GM19372 (cell line): ENCODE data around the gene MRPS27.

ENCODE experiments used
- ATAC-seq: cut with Tn5 transposase; IDR thresholded peaks from one replicate; pipeline ENCODE4 v1.9.1; 2021; ENCODE audit warnings: mild to moderate bottlenecking, low read depth, moderate library complexity; ENCODE audit not compliant: unreplicated experiment

Gene MRPS27

GRCh38 chr5:72319976-72320752 lies at the start of gene MRPS27, which contains the start of gene PTCD2:
MRPS27 (minus strand) TSS chr5:72320240; CDS start chr5:72320221, 19 bp downstream.
PTCD2 (plus strand) TSS chr5:72320373; CDS start chr5:72320383, 10 bp downstream.
- ATAC-seq: peak; percentile 98

GRCh38 chr5:72369711-72370110 lies 49.7 kb upstream of the MRPS27 start:
- no peak for ATAC-seq

DNA sequence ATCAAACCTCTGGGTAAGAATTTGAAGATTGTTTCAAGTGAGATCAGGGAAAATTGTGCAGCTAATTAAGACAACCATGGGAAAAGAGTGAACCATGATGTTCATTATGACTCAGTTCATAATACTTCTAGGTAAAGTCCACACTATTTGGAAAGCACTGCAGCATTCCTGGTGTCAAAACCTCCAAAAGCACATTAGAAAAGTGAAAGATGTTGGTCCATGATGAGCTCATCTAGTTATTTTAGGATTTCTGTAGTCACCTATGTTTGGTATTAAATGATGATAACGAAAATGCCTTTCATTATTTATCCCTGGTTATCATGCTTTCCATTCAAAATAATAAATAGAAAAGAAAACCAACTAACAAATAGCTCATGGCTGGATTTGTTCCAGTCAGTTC lies 49.3 kb upstream of the MRPS27 start:
- no peak for ATAC-seq

- ATAC-seq: no peak
These were observed 48.2 kb upstream of the MRPS27 start for GRCh38 chr5:72368271-72368670.

GRCh38 chr5:72366324-72366976 lies 46.4 kb upstream of the MRPS27 start:
- ATAC-seq: peak; percentile 72

- ATAC-seq: no peak
These were observed 44.9 kb upstream of the MRPS27 start for GRCh38 chr5:72364951-72365350.

GRCh38 chr5:72364171-72364570 lies 44.1 kb upstream of the MRPS27 start:
- no peak for ATAC-seq

DNA sequence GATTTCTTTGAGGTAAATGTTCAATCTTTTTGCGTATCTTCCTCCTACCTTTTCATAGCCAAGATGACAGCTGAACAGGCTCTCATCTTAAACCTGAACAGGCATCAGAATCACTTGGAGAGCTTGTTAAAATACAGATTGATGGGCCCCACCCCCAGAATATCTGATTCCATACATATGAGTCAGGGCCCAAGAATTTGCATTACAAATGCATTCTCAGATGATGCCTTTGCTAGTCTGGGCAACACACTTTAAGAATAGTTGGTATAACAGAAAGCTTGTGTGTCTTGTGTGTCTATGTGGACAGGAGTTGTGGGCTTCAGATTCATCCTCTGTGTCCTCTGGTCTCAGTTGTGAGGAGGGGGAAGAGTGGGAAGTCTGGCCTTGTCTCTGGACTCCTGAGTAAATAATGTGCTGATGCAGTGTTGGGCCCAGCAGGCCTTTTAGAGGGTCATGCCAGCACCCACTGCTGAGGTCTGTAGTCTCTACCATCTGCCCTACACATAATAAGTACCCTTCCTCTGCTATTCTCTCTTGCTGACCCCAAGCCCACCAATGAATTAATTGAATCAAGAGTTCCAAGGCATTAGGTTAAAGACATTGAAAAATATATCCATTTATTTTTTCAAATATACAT lies 43.2 kb upstream of the MRPS27 start:
- no peak for ATAC-seq

DNA sequence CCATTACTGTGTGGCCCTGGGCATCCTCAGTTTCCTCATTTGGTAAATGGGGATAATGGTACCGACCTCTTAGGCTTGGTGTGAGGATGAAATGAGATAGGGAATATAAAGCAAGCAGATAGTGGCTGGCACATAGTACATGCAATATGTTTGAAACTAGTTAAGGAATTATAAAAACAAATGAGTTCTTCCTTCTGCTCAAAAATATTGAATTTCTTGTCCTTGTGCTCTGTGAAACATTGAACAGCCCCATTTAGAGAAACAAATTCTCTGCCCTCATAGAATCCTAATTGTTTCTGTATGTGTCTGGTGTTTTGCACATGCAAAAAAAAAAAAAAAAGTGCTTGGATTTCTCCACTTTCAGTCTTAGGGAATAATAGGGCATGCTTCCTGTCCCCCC lies 39.8 kb upstream of the MRPS27 start:
- ATAC-seq: no peak

GRCh38 chr5:72358925-72359324 lies 38.9 kb upstream of the MRPS27 start:
- ATAC-seq: no peak

- no peak for ATAC-seq
These were observed 36.3 kb upstream of the MRPS27 start for GRCh38 chr5:72356361-72356760.

GRCh38 chr5:72355706-72356299 lies 35.8 kb upstream of the MRPS27 start:
- ATAC-seq: no peak

DNA sequence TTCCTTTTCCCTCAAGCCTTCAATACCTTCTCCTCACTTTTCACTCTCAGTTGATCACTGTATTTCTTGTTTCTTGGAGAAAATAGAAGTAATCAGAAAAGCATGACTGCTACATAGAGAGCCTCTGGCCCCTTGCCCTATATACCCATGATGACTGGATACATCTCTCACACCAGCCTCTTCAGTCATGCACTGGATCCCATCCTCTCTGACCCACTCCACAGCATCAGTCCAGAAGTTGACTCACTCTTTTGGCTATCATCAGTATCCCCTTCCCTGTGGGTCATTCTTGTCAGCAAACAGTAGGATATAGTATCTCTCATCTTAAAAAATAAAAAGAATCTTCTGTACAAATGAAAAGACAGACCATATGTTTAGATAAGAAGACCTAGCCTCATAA lies 33.0 kb upstream of the MRPS27 start:
- no peak for ATAC-seq

DNA sequence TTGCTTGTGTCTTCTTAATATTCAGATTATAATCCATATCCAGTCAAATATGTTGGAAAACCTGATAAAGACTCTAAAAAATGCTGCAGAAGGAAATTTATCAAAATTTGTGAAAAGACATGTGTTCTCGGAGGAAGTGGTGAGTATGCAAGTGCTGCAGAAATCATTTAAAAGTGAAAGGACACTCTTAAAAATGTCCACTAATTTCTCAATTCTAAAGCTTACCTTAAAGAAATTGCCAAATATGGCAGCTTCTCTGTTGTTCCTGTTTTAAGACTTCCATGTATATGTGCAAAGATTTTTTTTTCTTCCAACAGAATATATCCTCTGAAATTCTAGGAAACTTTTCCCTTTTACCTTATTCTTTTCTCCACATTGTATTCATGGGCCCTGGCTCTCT lies 32.6 kb upstream of the MRPS27 start:
- no peak for ATAC-seq

GRCh38 chr5:72351376-72351775 lies 31.3 kb upstream of the MRPS27 start:
- ATAC-seq: no peak

- ATAC-seq: no peak
These were observed 27.8 kb upstream of the MRPS27 start for GRCh38 chr5:72347801-72348308.

- ATAC-seq: no peak
These were observed 26.4 kb upstream of the MRPS27 start for GRCh38 chr5:72346398-72346797.

- no peak for ATAC-seq
These were observed 18.7 kb upstream of the MRPS27 start for GRCh38 chr5:72338689-72339209.

GRCh38 chr5:72337159-72337558 lies 17.1 kb upstream of the MRPS27 start:
- no peak for ATAC-seq

GRCh38 chr5:72330712-72331111 lies 10.7 kb upstream of the MRPS27 start:
- ATAC-seq: no peak

DNA sequence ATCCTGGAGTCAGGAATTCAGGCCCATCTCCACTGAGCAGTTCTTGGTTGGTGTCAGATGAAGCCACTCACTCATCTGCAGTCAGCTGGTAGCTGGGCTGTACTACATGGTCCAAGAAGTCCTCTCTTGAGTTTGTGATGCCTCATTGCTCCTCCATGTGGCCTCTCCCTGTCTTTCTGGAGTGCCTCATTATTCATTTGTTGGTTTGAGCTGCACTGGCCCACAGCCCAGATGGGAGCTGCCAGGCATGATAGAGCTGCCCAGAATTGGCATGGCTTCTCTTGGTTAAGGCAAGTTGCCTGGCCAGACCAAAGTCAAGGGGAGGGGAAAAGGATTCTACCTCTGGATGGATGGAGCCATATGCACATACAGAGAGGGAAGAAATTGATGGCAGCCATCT lies 8.1 kb upstream of the MRPS27 start:
- ATAC-seq: no peak
